Naive thymus-derived CD8-positive, alpha-beta T cell (primary cell): ENCODE data around the gene ITK. TPM values are rescaled to one million over a fixed set of nuclear protein-coding genes. Genes with fewer than 3 reads are reported as not detected.

Experiments used
- ATAC-seq, 2 donors: fragments of 150-1000 bp; cut with Tn5 transposase in 1 of 2; sonication (Bioruptor Pico), chemical (Tn5 transposase) in 1 of 2; 1 replicate in 1 of 2; 2 replicates in 1 of 2; pipeline ENCODE4 v1.10.0; 2021; ENCODE audit warnings: mild to moderate bottlenecking in 2 of 2, moderate library complexity in 2 of 2
- POLR2A ChIA-PET: fragments of 350-600 bp; sonication (Branson Sonifier 250); formaldehyde crosslinking; loops from one replicate; lab custom pipeline; 2021; ENCODE audit warnings: antibody characterized with exemption; lab: Charles Lee
- DNase-seq, 10 donors: peaks; one replicate each; pipeline versions ENCODE4 v3.0.0 to v3.0.0-alpha.2; 2020 to 2022
- H3K27ac Mint-ChIP-seq, 10 donors: one replicate each; pipeline ENCODE4 v1.8.0; 2020 to 2022; ENCODE audit warnings: mild to moderate bottlenecking in 10 of 10, mixed read lengths in 10 of 10, moderate library complexity in 4 of 10, inconsistent platforms in 1 of 10
- H3K27me3 Mint-ChIP-seq, 5 donors: one replicate each; pipeline ENCODE4 v1.8.0; 2021 to 2022; ENCODE audit warnings: mixed read lengths in 5 of 5
- H3K36me3 Mint-ChIP-seq, 3 donors: one replicate each; pipeline ENCODE4 v1.8.0; 2020 to 2022; ENCODE audit warnings: mixed read lengths in 3 of 3, mild to moderate bottlenecking in 2 of 3, inconsistent platforms in 1 of 3
- H3K4me1 Mint-ChIP-seq, 4 donors: one replicate each; pipeline ENCODE4 v1.8.0; 2021 to 2022; ENCODE audit warnings: mixed read lengths in 4 of 4
- H3K4me3 Mint-ChIP-seq, 10 donors: one replicate each; pipeline ENCODE4 v1.8.0; 2020 to 2022; ENCODE audit warnings: mild to moderate bottlenecking in 10 of 10, mixed read lengths in 10 of 10, moderate library complexity in 6 of 10, inconsistent platforms in 1 of 10
- H3K9me3 Mint-ChIP-seq, 9 donors: one replicate each; pipeline ENCODE4 v1.8.0; 2020 to 2022; ENCODE audit warnings: mixed read lengths in 9 of 9, mild to moderate bottlenecking in 3 of 9, inconsistent platforms in 1 of 9, moderate library complexity in 1 of 9
- polyA plus RNA-seq, 3 donors: library from polyadenylated mRNA; unstranded; fragments of 300-500 nt; fragmentation: Illumina TruSeq; gene quantifications; one replicate each; pipeline ENCODE4 v1.2.3, GENCODE V29; 2021
- total RNA-seq, 8 experiments: library from RNA in 2 of 8; stranded (reverse) in 2 of 8; gene quantifications; one replicate each; pipeline ENCODE4 v1.2.3 and lab custom pipeline; 2021 to 2026

Gene ITK
- total and polyA plus RNA-seq, 5 experiments from 2014 or later: 109 to 490 (median 231) TPM

GRCh38 chr5:157269761-157270272 is 89.2 kb downstream of the ITK start:
- H3K27ac Mint-ChIP-seq: peak overlapping the region; percentile 93 to 100 (median 98)
- POLR2A ChIA-PET: interaction anchor here (1.1 to 5.6 kb wide), 4 partner anchors 9 to 15 kb away, joined by 3 to 46 read pairs (median 4); no protein-coding TSS in a partner anchor
- DNase-seq (peak in 1 of 10 donors; percentile 12), ATAC-seq (no peak)
- H3K27me3 Mint-ChIP-seq: peaks cover 0 to 1% (median 0%) of the 10 kb centered on the region in 5 donors
- peaks cover 0 to 2% (median 0%) of the 10 kb centered on the region in 9 donors for H3K9me3 Mint-ChIP-seq
- H3K36me3 Mint-ChIP-seq: peaks cover 7 to 23% (median 7%) of the 10 kb centered on the region in 3 donors
- peak overlapping the region; percentile 72 to 96 (median 86) for H3K4me3 Mint-ChIP-seq
- H3K4me1 Mint-ChIP-seq: peaks cover 51 to 89% (median 83%) of the 10 kb centered on the region in 4 donors

GRCh38 chr5:157270771-157271170 is 90.1 kb downstream of the ITK start:
- Mint-ChIP-seq H3K4me3 (peak overlapping the region in 9 of 10 donors; percentile 52 to 96 (median 85)), H3K27ac (peak overlapping the region; percentile 93 to 100 (median 98)), H3K4me1 (peaks cover 46 to 89% (median 79%) of the 10 kb centered on the region in 4 donors), H3K9me3 (peaks cover 0 to 2% (median 0%) of the 10 kb centered on the region in 9 donors), H3K36me3 (peaks cover 7 to 23% (median 7%) of the 10 kb centered on the region in 3 donors), H3K27me3 (peaks cover 0 to 1% (median 0%) of the 10 kb centered on the region in 5 donors)
- POLR2A ChIA-PET: interaction anchor here (0.9 to 5.1 kb wide), 8 partner anchors 13 to 128 kb away, joined by 3 to 88 read pairs (median 21); partner anchors contain the start of gene MED7
- no peak for ATAC-seq
- no peak for DNase-seq

GRCh38 chr5:157271740-157272271 is 91.2 kb downstream of the ITK start:
- Mint-ChIP-seq H3K9me3 (peaks cover 0 to 2% (median 0%) of the 10 kb centered on the region in 9 donors), H3K4me1 (peaks cover 48 to 96% (median 89%) of the 10 kb centered on the region in 4 donors), H3K27me3 (peaks cover 0 to 1% (median 0%) of the 10 kb centered on the region in 5 donors), H3K4me3 (peak overlapping the region; percentile 76 to 96 (median 86)), H3K27ac (peak overlapping the region; percentile 93 to 100 (median 98)), H3K36me3 (peaks cover 7 to 30% (median 7%) of the 10 kb centered on the region in 3 donors)
- DNase-seq (peak; percentile 59 to 96 (median 92)), ATAC-seq (peak; percentile 88 to 94)
- POLR2A ChIA-PET: interaction anchor here (0.7 to 5.1 kb wide), 27 partner anchors 8 to 129 kb away, joined by 3 to 88 read pairs (median 6); partner anchors contain the start of genes ITK and MED7

GRCh38 chr5:157273131-157273556 is 92.5 kb downstream of the ITK start:
- Mint-ChIP-seq H3K27me3 (peaks cover 0 to 1% (median 0%) of the 10 kb centered on the region in 5 donors), H3K4me3 (peak overlapping the region; percentile 66 to 86 (median 81)), H3K27ac (peak overlapping the region; percentile 87 to 100 (median 97)), H3K36me3 (peaks cover 7 to 38% (median 7%) of the 10 kb centered on the region in 3 donors), H3K4me1 (peaks cover 48 to 95% (median 89%) of the 10 kb centered on the region in 4 donors), H3K9me3 (peaks cover 0 to 2% (median 0%) of the 10 kb centered on the region in 9 donors)
- POLR2A ChIA-PET: interaction anchor here (0.7 to 5.1 kb wide), 16 partner anchors 9 to 130 kb away, joined by 3 to 88 read pairs (median 6); partner anchors contain the start of gene MED7
- ATAC-seq (no peak), DNase-seq (no peak)

- H3K9me3 Mint-ChIP-seq: peaks cover 0 to 2% (median 0%) of the 10 kb centered on the region in 9 donors
- H3K27ac Mint-ChIP-seq: peak overlapping the region in 9 of 10 donors; percentile 13 to 88 (median 83)
- POLR2A ChIA-PET: interaction anchor here (1.2 to 6.2 kb wide), 4 partner anchors 10 to 29 kb away, joined by 3 to 88 read pairs (median 59); partner anchors contain the start of gene CYFIP2
- peak overlapping the region in 9 of 10 donors; percentile 14 to 60 (median 40) for H3K4me3 Mint-ChIP-seq
- ATAC-seq (no peak), DNase-seq (no peak)
- H3K27me3 Mint-ChIP-seq: peaks cover 0 to 1% (median 0%) of the 10 kb centered on the region in 5 donors
- H3K36me3 Mint-ChIP-seq: peaks cover 0 to 29% (median 0%) of the 10 kb centered on the region in 3 donors
- peaks cover 36 to 94% (median 90%) of the 10 kb centered on the region in 4 donors for H3K4me1 Mint-ChIP-seq
Observed at GRCh38 chr5:157275403-157275802, 94.8 kb downstream of the ITK start.

GRCh38 chr5:157278319-157279037 is 97.8 kb downstream of the ITK start:
- Mint-ChIP-seq H3K27ac (peak overlapping the region in 8 of 10 donors; percentile 21 to 93 (median 72)), H3K36me3 (peaks cover 0 to 28% (median 8%) of the 10 kb centered on the region in 3 donors), H3K27me3 (no peaks in the 10 kb centered on the region), H3K9me3 (no peaks in the 10 kb centered on the region), H3K4me1 (peaks cover 36 to 95% (median 90%) of the 10 kb centered on the region in 4 donors), H3K4me3 (peak overlapping the region in 3 of 10 donors; percentile 28 to 43 (median 42))
- DNase-seq (no peak), ATAC-seq (no peak)
- POLR2A ChIA-PET: interaction anchor here (1.1 to 6.2 kb wide), 5 partner anchors 10 to 28 kb away, joined by 3 to 42 read pairs (median 5); partner anchors contain the start of gene CYFIP2

- Mint-ChIP-seq H3K27ac (peak overlapping the region; percentile 60 to 93 (median 87)), H3K36me3 (peaks cover 0 to 26% (median 8%) of the 10 kb centered on the region in 3 donors), H3K4me3 (peak overlapping the region in 9 of 10 donors; percentile 5 to 79 (median 54)), H3K4me1 (peaks cover 37 to 95% (median 91%) of the 10 kb centered on the region in 4 donors), H3K27me3 (no peaks in the 10 kb centered on the region), H3K9me3 (no peaks in the 10 kb centered on the region)
- POLR2A ChIA-PET: interaction anchor here (0.8 to 6.2 kb wide), 6 partner anchors 9 to 27 kb away, joined by 3 to 42 read pairs (median 4); partner anchors contain the start of gene CYFIP2
- DNase-seq: no peak
- ATAC-seq: no peak
Observed at GRCh38 chr5:157279605-157280239, 99.1 kb downstream of the ITK start.

GRCh38 chr5:157280927-157281326 is 100.3 kb downstream of the ITK start:
- H3K4me3 Mint-ChIP-seq: peak overlapping the region in 9 of 10 donors; percentile 0 to 70 (median 49)
- H3K36me3 Mint-ChIP-seq: peaks cover 0 to 38% (median 8%) of the 10 kb centered on the region in 3 donors
- POLR2A ChIA-PET: interaction anchor here (1.2 to 8.9 kb wide), 3 partner anchors 7 to 16 kb away, joined by 3 to 88 read pairs (median 42); partner anchors contain the start of gene CYFIP2
- H3K27me3 Mint-ChIP-seq: no peaks in the 10 kb centered on the region
- no peak for ATAC-seq
- peak overlapping the region; percentile 45 to 93 (median 83) for H3K27ac Mint-ChIP-seq
- no peak for DNase-seq
- peaks cover 36 to 97% (median 94%) of the 10 kb centered on the region in 4 donors for H3K4me1 Mint-ChIP-seq
- H3K9me3 Mint-ChIP-seq: no peaks in the 10 kb centered on the region

GRCh38 chr5:157282150-157282549 is 101.5 kb downstream of the ITK start:
- Mint-ChIP-seq H3K4me3 (peak overlapping the region in 7 of 10 donors; percentile 18 to 62 (median 51)), H3K36me3 (peaks cover 0 to 35% (median 13%) of the 10 kb centered on the region in 3 donors)

GRCh38 chr5:157283434-157283833 is 102.8 kb downstream of the ITK start:
- ATAC-seq: peak; percentile 90 to 96
- no peaks in the 10 kb centered on the region for H3K27me3 Mint-ChIP-seq

More at GRCh38 chr5:157282150-157282549, 101.5 kb downstream of the ITK start:
- no peak for ATAC-seq
- DNase-seq: no peak
- POLR2A ChIA-PET: interaction anchor here (1.2 to 8.9 kb wide), 2 partner anchors 9 to 10 kb away, joined by 3 to 88 read pairs; no protein-coding TSS in a partner anchor
- Mint-ChIP-seq H3K27me3 (no peaks in the 10 kb centered on the region), H3K27ac (peak overlapping the region; percentile 58 to 93 (median 80)), H3K9me3 (no peaks in the 10 kb centered on the region), H3K4me1 (peaks cover 34 to 88% (median 87%) of the 10 kb centered on the region in 4 donors)

More at GRCh38 chr5:157283434-157283833, 102.8 kb downstream of the ITK start:
- Mint-ChIP-seq H3K4me3 (peak overlapping the region; percentile 1 to 67 (median 48)), H3K27ac (peak overlapping the region; percentile 58 to 93 (median 80)), H3K36me3 (peaks cover 0 to 41% (median 24%) of the 10 kb centered on the region in 3 donors), H3K4me1 (peaks cover 38 to 89% (median 88%) of the 10 kb centered on the region in 4 donors), H3K9me3 (no peaks in the 10 kb centered on the region)
- POLR2A ChIA-PET: interaction anchor here (0.5 to 8.9 kb wide), 6 partner anchors 10 to 578 kb away, joined by 3 to 88 read pairs (median 4); partner anchors contain the start of gene MED7
- peak in 4 of 10 donors; percentile 38 to 53 (median 40) for DNase-seq
